IPS-NIHi11 (cell line): ENCODE data around the gene PHACTR3.

ENCODE experiments used
- DNase-seq: peaks from one replicate; pipeline ENCODE4 v3.0.0; 2012; ENCODE audit warnings: mixed read lengths, low spot score

PHACTR3 gene

GRCh38 chr20:59817846-59818615 is 213.7 kb downstream of the PHACTR3 start:
- DNase-seq = no peak

GRCh38 chr20:59818911-59819310 is 214.6 kb downstream of the PHACTR3 start:
- DNase-seq = no peak

- no peak for DNase-seq
Measured at GRCh38 chr20:59819496-59820203, 215.3 kb downstream of the PHACTR3 start.

DNA sequence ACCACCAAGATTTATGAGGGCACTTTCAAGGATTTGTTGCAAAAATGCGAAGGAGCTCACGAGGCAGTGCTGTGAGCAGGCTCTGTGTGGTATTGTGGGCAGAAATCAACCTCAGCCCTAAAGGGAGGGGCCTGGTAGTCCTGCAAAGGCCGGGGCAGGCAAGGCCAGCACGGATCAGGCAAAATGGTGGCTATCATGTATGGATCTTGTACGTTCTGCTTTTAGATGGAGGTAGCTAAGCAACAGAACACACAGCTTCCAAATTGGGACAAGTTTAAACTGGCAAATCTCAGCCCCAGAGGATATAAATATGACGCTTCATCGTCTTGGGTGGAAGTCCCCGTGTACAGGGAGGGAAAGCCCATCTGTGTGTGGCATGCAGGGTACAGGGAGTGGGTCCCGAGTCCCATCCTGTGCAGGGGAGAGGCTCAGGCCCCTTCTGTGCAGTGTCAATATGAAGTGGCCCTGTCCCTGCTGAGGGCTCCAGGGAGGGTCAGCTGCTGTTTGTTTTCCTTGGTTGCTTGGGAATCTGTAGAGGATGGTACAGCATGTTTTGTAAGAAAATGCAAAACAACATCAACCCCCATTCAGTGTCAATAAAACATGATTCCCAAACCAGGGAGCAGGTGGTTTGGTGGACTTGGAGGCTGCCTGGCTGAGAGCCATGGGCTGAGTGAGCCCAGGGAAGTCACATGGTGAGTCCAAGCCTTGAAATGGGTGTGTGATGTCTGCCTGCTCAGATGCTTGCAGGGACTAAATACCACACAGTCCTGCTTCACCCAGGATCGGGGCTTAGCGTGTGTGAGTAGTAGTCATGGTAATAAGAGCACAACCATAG is 216.1 kb downstream of the PHACTR3 start:
- DNase-seq = no peak

GRCh38 chr20:59821201-59821600 is 216.9 kb downstream of the PHACTR3 start:
- no peak for DNase-seq

- no peak for DNase-seq
Measured at GRCh38 chr20:59821788-59822187, 217.4 kb downstream of the PHACTR3 start.

- DNase-seq = no peak
Measured at GRCh38 chr20:59822291-59823029, 218.1 kb downstream of the PHACTR3 start.

GRCh38 chr20:59823030-59823423 is 218.7 kb downstream of the PHACTR3 start:
- no peak for DNase-seq

DNA sequence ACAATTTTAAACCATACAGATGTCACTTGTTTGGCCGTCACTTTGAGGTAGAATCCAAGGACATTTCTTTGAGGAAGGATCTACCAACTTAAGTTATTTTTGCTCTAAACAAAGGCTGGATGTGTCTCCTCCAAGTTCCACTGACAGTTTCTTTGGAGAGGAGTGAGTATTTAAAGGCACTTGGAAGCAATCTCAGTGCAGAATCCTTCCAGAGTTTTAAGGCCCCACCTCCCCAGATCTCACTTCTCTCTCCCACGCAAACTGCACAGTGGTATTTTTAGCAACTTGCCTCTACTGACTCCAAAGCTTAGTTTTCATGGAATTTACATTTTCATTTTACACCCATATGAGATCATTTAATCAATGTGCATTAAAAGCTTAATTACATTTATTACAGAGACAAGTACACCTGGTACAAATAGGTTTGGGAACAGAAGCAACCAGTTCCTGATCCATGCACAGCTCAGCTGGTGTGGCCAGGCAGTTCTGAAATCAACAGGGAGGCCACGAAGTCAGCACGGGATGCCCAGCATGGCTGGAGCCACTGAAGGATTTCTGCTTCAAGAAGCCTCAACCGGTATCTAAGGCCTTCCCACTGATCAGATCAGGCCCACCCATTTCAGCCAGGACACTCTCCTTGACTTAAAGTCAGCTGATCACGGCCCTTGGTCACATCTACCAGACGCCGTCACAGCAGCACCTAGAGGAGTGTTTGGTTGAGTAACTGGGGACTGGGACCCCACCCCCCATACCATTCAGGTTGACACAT is 219.3 kb downstream of the PHACTR3 start:
- no peak for DNase-seq

DNA sequence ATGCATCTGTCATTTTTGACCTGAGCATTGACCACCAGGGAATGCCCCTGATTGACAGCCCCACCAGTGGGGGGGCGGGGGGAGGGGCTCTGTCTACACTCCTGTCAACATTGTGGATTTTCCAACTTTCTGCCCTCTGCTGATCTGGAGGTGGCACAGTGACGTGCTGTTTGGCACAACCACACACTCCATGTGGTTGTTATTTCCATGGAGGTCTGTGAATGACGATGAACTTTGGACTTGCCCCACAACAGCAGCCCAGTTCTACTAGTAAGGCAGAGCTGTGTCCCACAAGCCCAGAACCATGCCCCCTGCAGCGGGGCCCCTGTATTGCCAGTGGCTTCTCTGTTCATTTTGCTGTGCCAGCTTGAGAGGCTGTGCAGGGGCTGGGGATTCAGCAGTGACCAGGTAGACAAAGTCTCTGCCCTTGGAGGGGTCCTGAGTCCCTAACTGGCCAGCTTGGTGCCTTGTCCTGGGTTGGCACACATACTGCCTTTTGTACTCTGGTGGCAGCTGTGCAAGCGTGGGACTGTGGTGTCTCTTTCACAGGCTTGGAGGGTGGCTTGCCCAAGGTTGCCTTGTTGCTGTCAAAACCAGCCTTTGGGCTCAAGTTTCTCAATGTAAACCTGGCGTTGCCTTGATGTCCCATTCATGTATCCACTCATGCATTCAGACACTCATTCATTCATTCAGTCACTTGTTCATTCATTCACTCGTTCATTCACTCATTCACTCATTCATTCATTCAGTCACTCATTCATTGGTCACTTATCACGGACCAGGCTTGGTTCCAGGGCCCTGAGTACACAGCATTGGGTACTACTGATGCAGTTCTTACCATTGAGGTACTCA is 220.6 kb downstream of the PHACTR3 start:
- no peak for DNase-seq

DNA sequence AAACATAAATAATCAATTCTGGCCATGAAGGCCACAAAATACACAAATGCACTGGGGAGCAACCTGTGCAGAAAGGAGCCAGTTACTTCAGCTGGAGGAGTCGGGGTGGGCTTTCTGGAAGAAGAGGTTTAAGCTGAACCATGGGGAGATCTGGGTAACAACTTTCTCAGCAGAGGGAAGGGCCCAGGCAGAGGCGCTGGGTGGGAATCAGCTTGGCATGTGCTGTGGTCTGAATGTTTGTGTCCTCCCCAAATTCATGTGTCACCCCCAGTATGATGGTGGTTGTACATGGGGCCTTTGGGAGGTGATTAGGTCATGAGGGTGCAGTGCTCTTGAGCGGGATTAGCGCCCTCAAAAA is 221.2 kb downstream of the PHACTR3 start:
- DNase-seq = no peak

GRCh38 chr20:59825944-59826759 is 221.8 kb downstream of the PHACTR3 start:
- no peak for DNase-seq

GRCh38 chr20:59827138-59828056 is 223.1 kb downstream of the PHACTR3 start:
- DNase-seq = no peak

DNA sequence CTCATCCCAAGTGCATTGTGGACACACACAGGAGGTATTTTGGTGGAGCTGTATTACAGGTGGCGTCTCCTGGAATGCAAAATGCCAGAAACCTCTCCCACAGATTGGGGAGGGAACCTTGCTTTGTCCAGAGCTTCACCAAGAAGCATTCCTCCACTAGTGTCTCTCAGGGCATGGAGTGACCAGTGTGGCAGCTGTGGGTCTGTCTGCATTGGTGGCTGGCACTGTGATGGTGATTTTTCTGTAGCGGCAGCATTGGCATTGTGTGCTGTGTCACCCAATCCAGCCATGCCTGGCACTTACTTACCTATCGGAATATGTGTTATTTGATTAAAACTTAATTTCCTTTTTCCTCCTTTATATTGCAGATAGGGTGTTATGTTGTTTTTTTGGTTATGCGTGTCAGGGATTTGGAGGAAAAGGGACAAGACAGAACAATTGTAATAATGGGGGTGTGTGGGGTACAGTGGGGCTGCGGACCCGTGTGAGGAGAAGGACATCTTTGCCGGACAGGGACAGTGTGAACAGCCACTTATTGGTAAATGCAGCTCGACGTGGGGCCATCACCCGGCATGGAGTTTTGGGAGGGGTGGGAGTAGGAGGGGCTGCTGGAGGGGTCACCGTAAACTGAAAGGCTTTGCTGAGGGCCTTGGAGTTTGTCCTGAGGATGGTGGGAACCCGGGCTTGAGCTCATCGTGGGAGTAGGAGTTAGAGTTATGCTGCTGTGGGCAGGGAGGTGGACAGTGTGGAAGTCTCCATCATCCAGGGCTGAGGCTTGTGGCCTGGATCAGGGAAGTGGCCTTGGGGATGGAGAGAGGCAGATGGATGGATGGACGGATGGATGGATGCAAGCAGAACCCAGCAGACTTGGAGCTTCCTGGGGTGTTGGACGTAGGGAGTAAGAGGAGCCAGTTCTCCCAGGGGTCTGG is 224.0 kb downstream of the PHACTR3 start:
- no peak for DNase-seq

GRCh38 chr20:59829054-59829785 is 224.9 kb downstream of the PHACTR3 start:
- DNase-seq = no peak
